Adipocyte (in vitro differentiated cells): ENCODE results near the gene ADAMTSL3.
A peak's percentile ranks its signal among the peaks of the same experiment; 100 is the strongest.

ENCODE experiments used
- DNase-seq: peaks from one replicate; pipeline ENCODE4 v3.0.0-alpha.2; 2015; ENCODE audit warnings: low read depth
- H3K27me3 ChIP-seq: replicated peaks from 2 replicates; pipeline ENCODE4 v1.7.0; 2013; ENCODE audit warnings: mild to moderate bottlenecking, low read length, moderate library complexity; ENCODE audit not compliant: control insufficient read depth, insufficient read depth
- H3K36me3 ChIP-seq: 2 replicates; pipeline ENCODE4 v1.7.0; 2013; ENCODE audit warnings: low read length, mild to moderate bottlenecking, moderate library complexity; ENCODE audit not compliant: control insufficient read depth, insufficient read depth, severe bottlenecking
- H3K4me1 ChIP-seq: 2 replicates; pipeline ENCODE4 v1.7.0; 2013; ENCODE audit warnings: mild to moderate bottlenecking, low read length, moderate library complexity; ENCODE audit not compliant: control insufficient read depth, insufficient read depth
- H3K4me3 ChIP-seq: 2 replicates; pipeline ENCODE4 v1.7.0; 2013; ENCODE audit warnings: mild to moderate bottlenecking, low read length, moderate library complexity
- H3K9ac ChIP-seq: 2 replicates; pipeline ENCODE4 v1.7.0; 2013; ENCODE audit warnings: mild to moderate bottlenecking, low read length, moderate library complexity
- H3K9me3 ChIP-seq: 2 replicates; pipeline ENCODE4 v1.7.0; 2013; ENCODE audit warnings: mild to moderate bottlenecking, low read length, moderate library complexity; ENCODE audit not compliant: control insufficient read depth

Gene ADAMTSL3

GRCh38 chr15:83657549-83657948 lies 3.6 kb downstream of the ADAMTSL3 start:
- H3K9ac ChIP-seq: no peak overlapping the region
- no peak for DNase-seq
- no peak overlapping the region for H3K4me3 ChIP-seq
- no peaks in the 10 kb centered on the region for H3K36me3 ChIP-seq
- H3K27me3 ChIP-seq: peaks cover 21% of the 10 kb centered on the region
- no peaks in the 10 kb centered on the region for H3K9me3 ChIP-seq
- peaks cover 19% of the 10 kb centered on the region for H3K4me1 ChIP-seq

GRCh38 chr15:83658430-83659416 lies 4.8 kb downstream of the ADAMTSL3 start:
- no peak for DNase-seq
- H3K4me3 ChIP-seq: peak overlapping the region; percentile 2

GRCh38 chr15:83659417-83659812 lies 5.5 kb downstream of the ADAMTSL3 start:
- H3K4me1 ChIP-seq: peaks cover 15% of the 10 kb centered on the region
- no peak for DNase-seq
- no peak overlapping the region for H3K9ac ChIP-seq
- H3K4me3 ChIP-seq: no peak overlapping the region
- no peaks in the 10 kb centered on the region for H3K9me3 ChIP-seq
- no peaks in the 10 kb centered on the region for H3K36me3 ChIP-seq
- peaks cover 27% of the 10 kb centered on the region for H3K27me3 ChIP-seq

More at GRCh38 chr15:83658430-83659416, 4.8 kb downstream of the ADAMTSL3 start:
- Histone ChIP-seq H3K4me1 (peaks cover 19% of the 10 kb centered on the region), H3K9ac (no peak overlapping the region), H3K27me3 (peaks cover 27% of the 10 kb centered on the region), H3K36me3 (no peaks in the 10 kb centered on the region), H3K9me3 (no peaks in the 10 kb centered on the region)

- DNase-seq: no peak
- Histone ChIP-seq H3K4me3 (no peak overlapping the region), H3K36me3 (no peaks in the 10 kb centered on the region), H3K9ac (no peak overlapping the region), H3K9me3 (peaks cover 6% of the 10 kb centered on the region), H3K4me1 (peaks cover 15% of the 10 kb centered on the region), H3K27me3 (peaks cover 6% of the 10 kb centered on the region)
Observed at GRCh38 chr15:83665480-83665879, 11.6 kb downstream of the ADAMTSL3 start.

- Histone ChIP-seq H3K9me3 (peaks cover 12% of the 10 kb centered on the region), H3K9ac (no peak overlapping the region), H3K27me3 (no peaks in the 10 kb centered on the region), H3K4me3 (peak overlapping the region; percentile 32), H3K36me3 (no peaks in the 10 kb centered on the region), H3K4me1 (peaks cover 35% of the 10 kb centered on the region)
- DNase-seq: no peak
Observed at GRCh38 chr15:83670672-83671229, 16.8 kb downstream of the ADAMTSL3 start.

- Histone ChIP-seq H3K4me3 (no peak overlapping the region), H3K36me3 (no peaks in the 10 kb centered on the region), H3K27me3 (no peaks in the 10 kb centered on the region), H3K9me3 (peaks cover 12% of the 10 kb centered on the region), H3K4me1 (peaks cover 29% of the 10 kb centered on the region), H3K9ac (no peak overlapping the region)
- DNase-seq: no peak
Observed at GRCh38 chr15:83671603-83672002, 17.7 kb downstream of the ADAMTSL3 start.

GRCh38 chr15:83673385-83673784 lies 19.5 kb downstream of the ADAMTSL3 start:
- Histone ChIP-seq H3K9me3 (peaks cover 6% of the 10 kb centered on the region), H3K4me1 (peaks cover 28% of the 10 kb centered on the region), H3K27me3 (no peaks in the 10 kb centered on the region), H3K36me3 (no peaks in the 10 kb centered on the region), H3K9ac (no peak overlapping the region), H3K4me3 (no peak overlapping the region)
- DNase-seq: no peak

GRCh38 chr15:83682476-83683088 lies 28.7 kb downstream of the ADAMTSL3 start:
- no peak for DNase-seq
- H3K4me1 ChIP-seq: no peaks in the 10 kb centered on the region
- H3K9ac ChIP-seq: no peak overlapping the region
- peaks cover 23% of the 10 kb centered on the region for H3K9me3 ChIP-seq
- no peaks in the 10 kb centered on the region for H3K36me3 ChIP-seq
- H3K27me3 ChIP-seq: no peaks in the 10 kb centered on the region
- H3K4me3 ChIP-seq: no peak overlapping the region

GRCh38 chr15:83685916-83686332 lies 32.0 kb downstream of the ADAMTSL3 start:
- Histone ChIP-seq H3K9me3 (peaks cover 7% of the 10 kb centered on the region), H3K27me3 (no peaks in the 10 kb centered on the region), H3K9ac (no peak overlapping the region), H3K36me3 (no peaks in the 10 kb centered on the region), H3K4me3 (no peak overlapping the region), H3K4me1 (no peaks in the 10 kb centered on the region)
- no peak for DNase-seq

GRCh38 chr15:83688201-83688600 lies 34.3 kb downstream of the ADAMTSL3 start:
- H3K9me3 ChIP-seq: no peaks in the 10 kb centered on the region

GRCh38 chr15:83690676-83691075 lies 36.8 kb downstream of the ADAMTSL3 start:
- no peaks in the 10 kb centered on the region for H3K4me1 ChIP-seq

More at GRCh38 chr15:83688201-83688600, 34.3 kb downstream of the ADAMTSL3 start:
- Histone ChIP-seq H3K27me3 (no peaks in the 10 kb centered on the region), H3K4me1 (no peaks in the 10 kb centered on the region), H3K4me3 (no peak overlapping the region), H3K9ac (no peak overlapping the region), H3K36me3 (no peaks in the 10 kb centered on the region)
- no peak for DNase-seq

More at GRCh38 chr15:83690676-83691075, 36.8 kb downstream of the ADAMTSL3 start:
- DNase-seq: no peak
- Histone ChIP-seq H3K9me3 (no peaks in the 10 kb centered on the region), H3K4me3 (no peak overlapping the region), H3K27me3 (no peaks in the 10 kb centered on the region), H3K9ac (no peak overlapping the region), H3K36me3 (no peaks in the 10 kb centered on the region)
